T-helper 17 cell (primary cell): ENCODE results near the gene HSF2. TPM values are rescaled to one million over a fixed set of nuclear protein-coding genes. Genes with fewer than 3 reads are reported as not detected.
"Not testable (repeated sequence)": the region's sequence is repeated elsewhere in the genome, so short reads cannot be mapped to it uniquely, and the experiment has no call there.

ENCODE experiments used
- ATAC-seq: fragments of 150-1000 bp; cut with Tn5 transposase; 2 replicates; pipeline ENCODE4 v1.10.0; 2021; ENCODE audit warnings: mild to moderate bottlenecking, moderate library complexity
- DNase-seq, 3 donors: peaks; one replicate each; pipeline versions ENCODE4 v3.0.0 to v3.0.0-alpha.2; 2020 to 2021
- H3K9me3 ChIP-seq: one replicate; pipeline ENCODE4 v1.7.0; 2013; ENCODE audit warnings: low read length, mild to moderate bottlenecking; ENCODE audit not compliant: control insufficient read depth, poor library complexity, severe bottlenecking
- H3K27ac Mint-ChIP-seq: one replicate; pipeline ENCODE4 v1.8.0; 2022; ENCODE audit warnings: mild to moderate bottlenecking, moderate library complexity, mixed read lengths
- H3K27me3 Mint-ChIP-seq: one replicate; pipeline ENCODE4 v1.8.0; 2022; ENCODE audit warnings: mixed read lengths
- H3K36me3 Mint-ChIP-seq: one replicate; pipeline ENCODE4 v1.8.0; 2022; ENCODE audit warnings: low read depth, mixed read lengths
- H3K4me1 Mint-ChIP-seq: one replicate; pipeline ENCODE4 v1.8.0; 2022; ENCODE audit warnings: mild to moderate bottlenecking, mixed read lengths
- H3K4me3 Mint-ChIP-seq: one replicate; pipeline ENCODE4 v1.8.0; 2022; ENCODE audit warnings: mild to moderate bottlenecking, moderate library complexity, mixed read lengths
- total RNA-seq, 4 donors: library from RNA in 2 of 4; stranded (reverse) in 2 of 4; gene quantifications; one replicate each; pipeline ENCODE4 v1.2.3 and lab custom pipeline; 2022 to 2026

Gene HSF2
- total RNA-seq, 2 donors from 2014 or later: 16.1 to 20.4 TPM

- H3K27ac Mint-ChIP-seq: no peak overlapping the region
Measured at GRCh38 chr6:122445274-122445673, 45.8 kb downstream of the HSF2 start.

GRCh38 chr6:122449069-122449468, 49.6 kb downstream of the HSF2 start:
- Mint-ChIP-seq H3K36me3 (peaks cover 5% of the 10 kb centered on the region), H3K27me3 (no peaks in the 10 kb centered on the region), H3K27ac (peak overlapping the region; percentile 72), H3K4me1 (peaks cover 13% of the 10 kb centered on the region), H3K4me3 (no peak overlapping the region)
- H3K9me3 ChIP-seq: no peaks in the 10 kb centered on the region
- ATAC-seq (no peak), DNase-seq (no peak)

More at GRCh38 chr6:122445274-122445673, 45.8 kb downstream of the HSF2 start:
- Mint-ChIP-seq H3K36me3 (peaks cover 3% of the 10 kb centered on the region), H3K4me3 (no peak overlapping the region), H3K27me3 (no peaks in the 10 kb centered on the region), H3K4me1 (peaks cover 3% of the 10 kb centered on the region)
- DNase-seq: no peak
- no peaks in the 10 kb centered on the region for H3K9me3 ChIP-seq
- no peak for ATAC-seq

- ATAC-seq: no peak
- Mint-ChIP-seq H3K4me1 (peaks cover 32% of the 10 kb centered on the region), H3K36me3 (peaks cover 7% of the 10 kb centered on the region), H3K27me3 (no peaks in the 10 kb centered on the region), H3K27ac (no peak overlapping the region), H3K4me3 (no peak overlapping the region)
- no peak for DNase-seq
- H3K9me3 ChIP-seq: no peaks in the 10 kb centered on the region
Measured at GRCh38 chr6:122452509-122452908, 53.1 kb downstream of the HSF2 start.

GRCh38 chr6:122454673-122455072, 55.2 kb downstream of the HSF2 start:
- ATAC-seq (no peak), DNase-seq (no peak)
- H3K27me3 Mint-ChIP-seq: no peaks in the 10 kb centered on the region
- H3K4me3 Mint-ChIP-seq: peak overlapping the region; percentile 19
- peak overlapping the region; percentile 41 for H3K27ac Mint-ChIP-seq
- peaks cover 7% of the 10 kb centered on the region for H3K36me3 Mint-ChIP-seq
- peaks cover 48% of the 10 kb centered on the region for H3K4me1 Mint-ChIP-seq
- H3K9me3 ChIP-seq: no peaks in the 10 kb centered on the region

- ATAC-seq, H3K9me3 ChIP-seq, H3K36me3 Mint-ChIP-seq, DNase-seq, H3K4me3 Mint-ChIP-seq, H3K27me3 Mint-ChIP-seq: not testable (repeated sequence)
- peak overlapping the region; percentile 41 for H3K27ac Mint-ChIP-seq
- H3K4me1 Mint-ChIP-seq: peaks cover 49% of the 10 kb centered on the region
Measured at GRCh38 chr6:122455116-122455515, 55.7 kb downstream of the HSF2 start.

GRCh38 chr6:122458087-122458486, 58.6 kb downstream of the HSF2 start:
- Mint-ChIP-seq H3K36me3 (peaks cover 8% of the 10 kb centered on the region), H3K27ac (peak overlapping the region; percentile 16), H3K4me3 (no peak overlapping the region), H3K4me1 (peaks cover 64% of the 10 kb centered on the region), H3K27me3 (no peaks in the 10 kb centered on the region)
- DNase-seq (no peak), ATAC-seq (no peak)
- no peaks in the 10 kb centered on the region for H3K9me3 ChIP-seq

GRCh38 chr6:122459240-122459639, 59.8 kb downstream of the HSF2 start:
- DNase-seq (no peak), ATAC-seq (no peak)
- peak overlapping the region; percentile 52 for H3K4me3 Mint-ChIP-seq
- peak overlapping the region; percentile 88 for H3K27ac Mint-ChIP-seq
- peaks cover 7% of the 10 kb centered on the region for H3K36me3 Mint-ChIP-seq
- peaks cover 66% of the 10 kb centered on the region for H3K4me1 Mint-ChIP-seq
- no peaks in the 10 kb centered on the region for H3K27me3 Mint-ChIP-seq
- H3K9me3 ChIP-seq: no peaks in the 10 kb centered on the region

- not testable (repeated sequence) for ATAC-seq, H3K36me3 Mint-ChIP-seq, DNase-seq, H3K27me3 Mint-ChIP-seq, H3K9me3 ChIP-seq
- Mint-ChIP-seq H3K27ac (peak overlapping the region; percentile 88), H3K4me3 (peak overlapping the region; percentile 52), H3K4me1 (peaks cover 62% of the 10 kb centered on the region)
Measured at GRCh38 chr6:122459865-122460416, 60.5 kb downstream of the HSF2 start.

- H3K9me3 ChIP-seq: no peaks in the 10 kb centered on the region
- no peak for DNase-seq
- Mint-ChIP-seq H3K27me3 (no peaks in the 10 kb centered on the region), H3K36me3 (peaks cover 5% of the 10 kb centered on the region), H3K4me1 (peaks cover 70% of the 10 kb centered on the region), H3K4me3 (peak overlapping the region; percentile 70), H3K27ac (peak overlapping the region; percentile 82)
- ATAC-seq: no peak
Measured at GRCh38 chr6:122461885-122462284, 62.4 kb downstream of the HSF2 start.

- peak; percentile 81 to 87 (median 86) for DNase-seq
- ATAC-seq: peak; percentile 95
- Mint-ChIP-seq H3K4me3 (peak within 1 kb of the TSS; percentile 100), H3K27ac (peak within 1 kb of the TSS; percentile 100), H3K27me3 (no peaks in the 10 kb centered on the region), H3K4me1 (peaks cover 32% of the 10 kb centered on the region), H3K36me3 (peaks cover 11% of the 10 kb centered on the region)
- no peaks in the 10 kb centered on the region for H3K9me3 ChIP-seq
Measured at GRCh38 chr6:122471107-122472021, 71.9 kb downstream of the HSF2 start, which contains the start of gene SERINC1. TSS of gene SERINC1 (minus strand) at chr6:122471807. CDS start at chr6:122471737, 70 bp downstream.

- Mint-ChIP-seq H3K27me3 (no peaks in the 10 kb centered on the region), H3K36me3 (peaks cover 9% of the 10 kb centered on the region), H3K4me1 (peaks cover 26% of the 10 kb centered on the region), H3K27ac (peak overlapping the region; percentile 100), H3K4me3 (peak overlapping the region; percentile 100)
- ATAC-seq (peak; percentile 40), DNase-seq (no peak)
- H3K9me3 ChIP-seq: no peaks in the 10 kb centered on the region
Measured at GRCh38 chr6:122472022-122472340, 72.5 kb downstream of the HSF2 start.

- no peak for ATAC-seq
- H3K4me3 Mint-ChIP-seq: no peak overlapping the region
- peaks cover 6% of the 10 kb centered on the region for H3K36me3 Mint-ChIP-seq
- no peak overlapping the region for H3K27ac Mint-ChIP-seq
- peaks cover 8% of the 10 kb centered on the region for H3K4me1 Mint-ChIP-seq
- no peaks in the 10 kb centered on the region for H3K27me3 Mint-ChIP-seq
- no peak for DNase-seq
- no peaks in the 10 kb centered on the region for H3K9me3 ChIP-seq
Measured at GRCh38 chr6:122476131-122476530, 76.7 kb downstream of the HSF2 start.

GRCh38 chr6:122482750-122483080, 83.3 kb downstream of the HSF2 start:
- no peaks in the 10 kb centered on the region for H3K4me1 Mint-ChIP-seq
- no peak for DNase-seq
- no peak for ATAC-seq
- no peak overlapping the region for H3K27ac Mint-ChIP-seq
- no peaks in the 10 kb centered on the region for H3K27me3 Mint-ChIP-seq
- no peaks in the 10 kb centered on the region for H3K9me3 ChIP-seq
- H3K4me3 Mint-ChIP-seq: no peak overlapping the region
- H3K36me3 Mint-ChIP-seq: no peaks in the 10 kb centered on the region
